CD4-positive, alpha-beta T cell treated with Interferon gamma for 1 hour (primary cell): ENCODE measurements around the gene NFIB.

Source experiments
- DNase-seq: peaks from one replicate; pipeline ENCODE4 v3.0.0-alpha.2; 2020

The NFIB gene

GRCh38 chr9:14344053-14344524 lies 30.1 kb upstream of the NFIB start:
- DNase-seq: no peak

- DNase-seq: no peak
These were observed 29.5 kb upstream of the NFIB start for GRCh38 chr9:14343261-14344031.

GRCh38 chr9:14342736-14343135 lies 28.8 kb upstream of the NFIB start:
- no peak for DNase-seq

GRCh38 chr9:14341437-14342122 lies 27.6 kb upstream of the NFIB start:
- DNase-seq: no peak

- DNase-seq: no peak
These were observed 27.1 kb upstream of the NFIB start for GRCh38 chr9:14340994-14341393.

GRCh38 chr9:14340219-14340873 lies 26.4 kb upstream of the NFIB start:
- no peak for DNase-seq

GRCh38 chr9:14339746-14340145 lies 25.8 kb upstream of the NFIB start:
- DNase-seq: no peak

GRCh38 chr9:14337615-14338014 lies 23.7 kb upstream of the NFIB start:
- no peak for DNase-seq

- DNase-seq: no peak
These were observed 22.3 kb upstream of the NFIB start for GRCh38 chr9:14336244-14336643.

GRCh38 chr9:14331120-14331519 lies 17.2 kb upstream of the NFIB start:
- DNase-seq: no peak

- DNase-seq: no peak
These were observed 13.1 kb upstream of the NFIB start for GRCh38 chr9:14327036-14327435.

GRCh38 chr9:14326264-14326826 lies 12.4 kb upstream of the NFIB start:
- DNase-seq: no peak

- DNase-seq: no peak
These were observed 11.2 kb upstream of the NFIB start for GRCh38 chr9:14325147-14325546.

GRCh38 chr9:14323985-14324650 lies 10.2 kb upstream of the NFIB start:
- DNase-seq: no peak

GRCh38 chr9:14323083-14323971 lies 9.4 kb upstream of the NFIB start:
- DNase-seq: no peak

GRCh38 chr9:14322211-14323082 lies 8.5 kb upstream of the NFIB start:
- DNase-seq: peak; percentile 62

GRCh38 chr9:14321517-14322130 lies 7.7 kb upstream of the NFIB start:
- no peak for DNase-seq

GRCh38 chr9:14320271-14321181 lies 6.6 kb upstream of the NFIB start:
- no peak for DNase-seq

- DNase-seq: no peak
These were observed 5.1 kb upstream of the NFIB start for GRCh38 chr9:14318934-14319580.
